Duodenal mucosa (tissue), 2 donors: Measurements from ENCODE around the gene SEC31A.
"Not testable (repeated sequence)": the region's sequence is repeated elsewhere in the genome, so short reads cannot be mapped to it uniquely, and the experiment has no call there.

Experiments used
- H3K27ac ChIP-seq: one replicate; pipeline ENCODE4 v1.7.0; 2013; ENCODE audit warnings: low read depth, low read length
- H3K27me3 ChIP-seq, 2 donors: one replicate each; pipeline ENCODE4 v1.7.0; 2013; ENCODE audit warnings: low read length in 2 of 2, control low read depth in 1 of 2; ENCODE audit not compliant: insufficient read depth in 2 of 2, control insufficient read depth in 1 of 2
- H3K36me3 ChIP-seq, 2 donors: one replicate each; pipeline ENCODE4 v1.7.0; 2013; ENCODE audit warnings: low read length in 2 of 2, control low read depth in 1 of 2; ENCODE audit not compliant: insufficient read depth in 2 of 2, control insufficient read depth in 1 of 2
- H3K4me1 ChIP-seq, 2 donors: one replicate each; pipeline ENCODE4 v1.7.0; 2013; ENCODE audit warnings: low read length in 2 of 2, control low read depth in 1 of 2; ENCODE audit not compliant: insufficient read depth in 2 of 2, control insufficient read depth in 1 of 2
- H3K4me3 ChIP-seq, 2 donors: one replicate each; pipeline ENCODE4 v1.7.0; 2013; ENCODE audit warnings: low read length in 2 of 2, low read depth in 1 of 2
- H3K9ac ChIP-seq, 2 donors: one replicate each; pipeline ENCODE4 v1.7.0; 2013; ENCODE audit warnings: low read length in 2 of 2, low read depth in 1 of 2
- H3K9me3 ChIP-seq, 2 donors: one replicate each; pipeline ENCODE4 v1.7.0; 2013; ENCODE audit warnings: low read length in 2 of 2, control low read depth in 1 of 2; ENCODE audit not compliant: control insufficient read depth in 1 of 2

SEC31A gene

GRCh38 chr4:82816874-82817273, 74.1 kb downstream of the SEC31A start:
- H3K4me3 ChIP-seq, H3K9ac ChIP-seq, H3K27me3 ChIP-seq, H3K27ac ChIP-seq, H3K9me3 ChIP-seq, H3K4me1 ChIP-seq: not testable (repeated sequence)
- peaks cover 17 to 40% of the 10 kb centered on the region in 2 donors for H3K36me3 ChIP-seq

- Histone ChIP-seq H3K4me1 (no peaks in the 10 kb centered on the region), H3K9ac (no peak overlapping the region), H3K36me3 (peaks cover 11 to 14% of the 10 kb centered on the region in 2 donors), H3K9me3 (no peaks in the 10 kb centered on the region), H3K4me3 (no peak overlapping the region), H3K27ac (no peak overlapping the region), H3K27me3 (no peaks in the 10 kb centered on the region)
Observed at GRCh38 chr4:82814034-82814433, 76.9 kb downstream of the SEC31A start.

- no peak overlapping the region for H3K4me3 ChIP-seq
- H3K27me3 ChIP-seq: no peaks in the 10 kb centered on the region
- H3K9ac ChIP-seq: no peak overlapping the region
- no peaks in the 10 kb centered on the region for H3K4me1 ChIP-seq
- no peaks in the 10 kb centered on the region for H3K36me3 ChIP-seq
- no peaks in the 10 kb centered on the region for H3K9me3 ChIP-seq
- no peak overlapping the region for H3K27ac ChIP-seq
Observed at GRCh38 chr4:82811838-82812341, 79.1 kb downstream of the SEC31A start.

DNA sequence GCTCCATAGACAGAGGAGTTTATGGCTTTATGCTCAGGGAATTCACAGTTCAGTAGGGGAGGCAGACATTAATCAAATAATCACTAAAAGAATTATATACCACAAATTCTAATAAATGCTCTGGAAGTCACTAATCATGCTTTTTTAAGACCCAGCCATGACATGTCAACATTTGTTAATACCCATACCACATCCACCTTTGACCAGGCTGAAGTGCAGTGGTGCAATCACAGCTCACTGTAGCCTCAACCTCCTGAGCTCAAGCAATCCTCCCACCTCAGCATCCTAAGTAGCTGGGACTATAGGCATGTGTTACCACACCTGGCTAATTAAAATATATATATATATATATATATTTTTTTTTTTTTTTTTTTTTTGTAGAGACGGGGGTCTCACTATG, 79.6 kb downstream of the SEC31A start:
- Histone ChIP-seq H3K27ac (no peak overlapping the region), H3K9me3 (no peaks in the 10 kb centered on the region), H3K36me3 (no peaks in the 10 kb centered on the region), H3K4me1 (no peaks in the 10 kb centered on the region), H3K27me3 (no peaks in the 10 kb centered on the region), H3K9ac (no peak overlapping the region), H3K4me3 (no peak overlapping the region)

DNA sequence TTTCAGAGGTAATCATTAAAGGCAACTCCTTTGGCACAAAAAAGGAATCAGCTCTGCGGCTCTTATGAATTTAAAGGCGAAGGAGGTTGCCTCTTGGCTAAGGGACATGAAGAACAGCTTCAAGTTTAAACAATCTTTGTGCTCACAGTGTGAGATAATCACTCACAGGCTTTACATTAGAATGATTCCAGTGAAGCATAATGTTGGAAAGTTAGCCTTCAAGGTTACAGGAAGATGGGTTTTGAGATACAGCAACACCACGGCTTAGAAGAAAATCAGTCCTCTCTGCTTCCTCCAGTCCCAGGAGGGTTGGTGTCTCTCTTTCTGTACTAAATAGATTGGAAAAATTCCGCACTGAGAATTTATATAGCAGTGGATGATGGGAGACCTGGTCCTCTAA, 80.8 kb downstream of the SEC31A start:
- Histone ChIP-seq H3K36me3 (no peaks in the 10 kb centered on the region), H3K4me3 (no peak overlapping the region), H3K9ac (no peak overlapping the region), H3K27ac (no peak overlapping the region), H3K27me3 (no peaks in the 10 kb centered on the region), H3K4me1 (no peaks in the 10 kb centered on the region), H3K9me3 (no peaks in the 10 kb centered on the region)

- Histone ChIP-seq H3K27ac (no peak overlapping the region), H3K27me3 (no peaks in the 10 kb centered on the region), H3K9ac (no peak overlapping the region), H3K4me1 (no peaks in the 10 kb centered on the region), H3K4me3 (no peak overlapping the region), H3K9me3 (no peaks in the 10 kb centered on the region), H3K36me3 (no peaks in the 10 kb centered on the region)
Observed at GRCh38 chr4:82809619-82810018, 81.3 kb downstream of the SEC31A start.

- no peak overlapping the region for H3K27ac ChIP-seq
- no peak overlapping the region for H3K9ac ChIP-seq
- peaks cover 0 to 6% of the 10 kb centered on the region in 2 donors for H3K27me3 ChIP-seq
- no peak overlapping the region for H3K4me3 ChIP-seq
- peaks cover 7 to 8% of the 10 kb centered on the region in 2 donors for H3K4me1 ChIP-seq
- H3K36me3 ChIP-seq: no peaks in the 10 kb centered on the region
- no peaks in the 10 kb centered on the region for H3K9me3 ChIP-seq
Observed at GRCh38 chr4:82803746-82804145, 87.2 kb downstream of the SEC31A start.

DNA sequence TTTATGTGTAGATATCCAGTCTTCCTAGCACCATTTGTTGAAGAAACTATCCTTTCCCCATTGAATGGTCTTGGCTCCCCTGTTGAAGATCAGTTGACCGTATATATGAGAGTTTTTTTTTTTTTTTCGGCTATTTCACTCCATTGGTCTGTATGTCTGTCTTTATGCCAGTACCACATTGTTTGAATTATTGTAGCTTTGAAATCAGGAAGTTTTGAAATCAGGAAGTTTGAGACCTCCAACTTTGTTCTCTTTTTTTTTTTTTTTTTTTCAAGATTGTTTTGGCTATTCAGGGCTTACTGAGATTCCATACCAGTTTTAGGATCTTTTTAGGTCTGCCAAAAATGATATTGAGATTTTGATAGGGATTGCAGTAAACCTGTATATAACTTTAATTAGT, 88.0 kb downstream of the SEC31A start:
- H3K4me3 ChIP-seq: no peak overlapping the region
- peaks cover 0 to 6% of the 10 kb centered on the region in 2 donors for H3K27me3 ChIP-seq
- H3K4me1 ChIP-seq: peaks cover 7 to 8% of the 10 kb centered on the region in 2 donors
- no peak overlapping the region for H3K9ac ChIP-seq
- H3K27ac ChIP-seq: no peak overlapping the region
- no peaks in the 10 kb centered on the region for H3K9me3 ChIP-seq
- H3K36me3 ChIP-seq: no peaks in the 10 kb centered on the region

DNA sequence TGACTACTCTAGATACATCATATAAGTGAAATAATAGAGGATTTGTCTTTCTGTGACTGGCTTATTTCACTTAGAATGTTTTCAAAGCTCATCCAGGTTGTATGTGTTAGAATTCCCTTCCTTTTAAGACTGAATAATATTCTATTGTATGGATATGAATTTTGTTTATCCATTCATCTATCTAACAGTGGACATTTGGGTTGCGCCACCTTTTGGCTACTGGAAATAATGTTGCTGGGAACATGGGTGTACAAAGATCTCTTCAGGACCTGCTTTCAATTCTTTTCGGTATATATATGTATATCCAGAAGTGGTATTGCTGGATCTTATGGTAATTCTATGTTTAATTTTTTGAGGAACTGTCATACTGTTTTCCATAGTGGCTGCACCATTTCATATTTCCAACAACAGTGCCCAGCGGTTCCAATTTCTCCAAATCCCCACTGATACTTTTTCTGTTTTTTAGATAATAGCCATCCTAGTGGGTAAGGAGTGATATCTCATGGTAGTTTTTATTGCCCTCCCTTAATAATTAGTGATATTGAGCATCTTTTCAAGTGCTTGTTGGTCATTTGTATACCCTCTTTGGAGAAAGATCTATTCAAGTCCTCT, 88.9 kb downstream of the SEC31A start:
- Histone ChIP-seq H3K4me1 (peaks cover 14 to 15% of the 10 kb centered on the region in 2 donors), H3K9ac (no peak overlapping the region), H3K27me3 (peaks cover 0 to 6% of the 10 kb centered on the region in 2 donors), H3K36me3 (no peaks in the 10 kb centered on the region), H3K9me3 (no peaks in the 10 kb centered on the region), H3K4me3 (no peak overlapping the region), H3K27ac (no peak overlapping the region)

GRCh38 chr4:82799006-82799881, 91.7 kb downstream of the SEC31A start:
- Histone ChIP-seq H3K27me3 (peaks cover 0 to 6% of the 10 kb centered on the region in 2 donors), H3K27ac (no peak overlapping the region), H3K4me3 (peak overlapping the region; percentile 68 to 76), H3K9me3 (no peaks in the 10 kb centered on the region), H3K4me1 (peaks cover 14 to 15% of the 10 kb centered on the region in 2 donors), H3K9ac (peak overlapping the region; percentile 15 to 32), H3K36me3 (no peaks in the 10 kb centered on the region)
